ENCODE results near the gene MYLK2.
A peak's percentile ranks its signal among the peaks of the same experiment; 100 is the strongest.

The MYLK2 gene

GRCh38 chr20:31858760-31859083, 39.6 kb downstream of the MYLK2 start:
- TF ChIP-seq, protein P1, sequence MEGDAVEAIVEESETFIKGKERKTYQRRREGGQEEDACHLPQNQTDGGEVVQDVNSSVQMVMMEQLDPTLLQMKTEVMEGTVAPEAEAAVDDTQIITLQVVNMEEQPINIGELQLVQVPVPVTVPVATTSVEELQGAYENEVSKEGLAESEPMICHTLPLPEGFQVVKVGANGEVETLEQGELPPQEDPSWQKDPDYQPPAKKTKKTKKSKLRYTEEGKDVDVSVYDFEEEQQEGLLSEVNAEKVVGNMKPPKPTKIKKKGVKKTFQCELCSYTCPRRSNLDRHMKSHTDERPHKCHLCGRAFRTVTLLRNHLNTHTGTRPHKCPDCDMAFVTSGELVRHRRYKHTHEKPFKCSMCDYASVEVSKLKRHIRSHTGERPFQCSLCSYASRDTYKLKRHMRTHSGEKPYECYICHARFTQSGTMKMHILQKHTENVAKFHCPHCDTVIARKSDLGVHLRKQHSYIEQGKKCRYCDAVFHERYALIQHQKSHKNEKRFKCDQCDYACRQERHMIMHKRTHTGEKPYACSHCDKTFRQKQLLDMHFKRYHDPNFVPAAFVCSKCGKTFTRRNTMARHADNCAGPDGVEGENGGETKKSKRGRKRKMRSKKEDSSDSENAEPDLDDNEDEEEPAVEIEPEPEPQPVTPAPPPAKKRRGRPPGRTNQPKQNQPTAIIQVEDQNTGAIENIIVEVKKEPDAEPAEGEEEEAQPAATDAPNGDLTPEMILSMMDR (IDR thresholded peaks at IDR 0.05; ENCODE audit: borderline replicate concordance, insufficient read depth, low read depth, low read length), result no peak

GRCh38 chr20:31859266-31859997, 40.3 kb downstream of the MYLK2 start:
- H3K4me3 ChIP-seq (ENCODE audit: low read depth, low read length), result no peak overlapping the region
- TF ChIP-seq, protein P1 (IDR thresholded peaks at IDR 0.05; ENCODE audit: borderline replicate concordance, insufficient read depth, low read depth, low read length), result no peak

More at GRCh38 chr20:31858760-31859083, 39.6 kb downstream of the MYLK2 start:
- no peak overlapping the region for H3K4me3 ChIP-seq (ENCODE audit: low read depth, low read length)

- H3K4me3 ChIP-seq (ENCODE audit: low read depth, low read length), result no peak overlapping the region
- TF ChIP-seq, protein P1 (IDR thresholded peaks at IDR 0.05; ENCODE audit: borderline replicate concordance, insufficient read depth, low read depth, low read length), result no peak
Measured at GRCh38 chr20:31859998-31860380, 40.8 kb downstream of the MYLK2 start.

- no peak overlapping the region for H3K4me3 ChIP-seq (ENCODE audit: low read depth, low read length)
- TF ChIP-seq, protein P1 (IDR thresholded peaks at IDR 0.05; ENCODE audit: borderline replicate concordance, insufficient read depth, low read depth, low read length), result no peak
Measured at GRCh38 chr20:31860390-31861134, 41.4 kb downstream of the MYLK2 start.

GRCh38 chr20:31861135-31861384, 41.9 kb downstream of the MYLK2 start:
- peak overlapping the region; percentile 34 for H3K4me3 ChIP-seq (ENCODE audit: low read depth, low read length)
- TF ChIP-seq, protein P1 (IDR thresholded peaks at IDR 0.05; ENCODE audit: borderline replicate concordance, insufficient read depth, low read depth, low read length), result no peak

DNA sequence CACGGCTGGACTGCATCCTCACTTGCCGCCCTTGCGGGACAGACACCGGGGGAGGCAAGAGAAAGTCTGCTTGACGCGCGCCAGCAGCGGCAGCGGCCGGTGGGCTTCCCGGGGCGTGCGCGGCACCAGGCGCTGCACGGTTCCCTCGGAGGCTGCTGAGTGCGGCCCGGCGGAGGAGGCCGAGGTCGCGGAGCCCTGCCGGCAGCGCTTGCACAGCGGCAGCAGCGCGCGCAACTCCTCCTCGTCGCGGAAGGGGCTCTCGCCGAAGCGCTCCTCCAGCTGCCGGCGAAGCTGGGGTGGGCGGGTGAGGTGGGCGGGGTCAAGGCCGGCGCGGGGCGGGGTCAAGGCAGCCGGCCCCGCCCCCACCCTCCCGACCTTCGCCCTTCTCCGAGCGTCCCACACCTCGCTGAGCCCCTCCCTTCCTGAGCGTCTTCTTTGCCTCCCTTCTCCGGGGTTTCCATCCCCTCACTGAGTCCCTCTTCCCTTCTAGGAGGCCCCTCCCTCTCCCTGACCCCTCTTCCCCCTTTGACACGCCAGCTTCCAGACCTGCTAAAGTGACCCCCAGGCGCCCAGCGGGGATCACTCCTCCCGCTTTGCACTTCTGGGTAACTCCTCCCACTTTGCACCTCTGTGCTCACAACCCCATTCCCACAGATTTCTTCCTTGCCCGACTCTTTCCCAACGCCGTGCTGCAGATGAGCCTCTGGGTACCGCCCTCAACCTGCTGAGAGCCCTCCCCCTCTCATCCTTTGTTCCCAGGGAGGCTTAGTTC, 42.4 kb downstream of the MYLK2 start:
- peak overlapping the region; percentile 34 for H3K4me3 ChIP-seq (ENCODE audit: low read depth, low read length)
- TF ChIP-seq, protein P1 (IDR thresholded peaks at IDR 0.05; ENCODE audit: borderline replicate concordance, insufficient read depth, low read depth, low read length), result no peak
